ENCODE results near the gene PRR22. TPM values are rescaled to one million over a fixed set of nuclear protein-coding genes. Genes with fewer than 3 reads are reported as not detected.

The PRR22 gene
- total RNA-seq, 2 experiments from 2014 or later: 6.1 to 10.5 TPM

DNA sequence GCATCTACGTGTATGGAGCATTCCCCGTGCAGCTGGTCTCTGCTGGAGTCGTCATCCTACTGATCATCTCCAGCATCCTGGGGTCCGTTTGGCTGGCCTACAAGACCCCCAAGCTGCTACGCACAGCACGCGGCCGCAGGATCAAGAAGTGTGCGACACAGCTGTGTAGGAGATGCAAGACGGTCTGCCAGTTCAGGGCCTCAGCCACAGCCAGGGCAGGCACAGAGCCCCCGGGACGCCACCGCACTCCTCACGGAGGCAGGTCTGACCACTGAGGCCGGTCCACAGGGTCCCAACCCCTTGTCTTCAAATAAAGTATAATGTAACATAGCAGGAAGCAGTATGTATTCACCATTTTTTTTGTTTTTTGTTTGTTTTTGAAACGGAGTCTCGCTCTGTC, 6.1 kb downstream of the PRR22 start:
- Histone ChIP-seq H3K4me3 (ENCODE audit: low read depth, low read length, poor library complexity, severe bottlenecking) (no peak overlapping the region), H3K9me3 (ENCODE audit: low read length) (no peaks in the 10 kb centered on the region), H2AFZ (ENCODE audit: low read length) (no peak overlapping the region), H3K4me2 (ENCODE audit: low read length) (no peak overlapping the region), H3K4me1 (ENCODE audit: insufficient read depth, low read length, poor library complexity, severe bottlenecking) (no peaks in the 10 kb centered on the region), H4K20me1 (ENCODE audit: insufficient read depth, low read length) (no peaks in the 10 kb centered on the region), H3K9me2 (ENCODE audit: insufficient read depth, low read length) (no peaks in the 10 kb centered on the region), H3K27ac (ENCODE audit: low read depth, low read length, poor library complexity, severe bottlenecking) (no peak overlapping the region), H3K36me3 (ENCODE audit: insufficient read depth, low read length) (peaks cover 16% of the 10 kb centered on the region; the same call in 1 of the 2 replicates), H3K79me2 (ENCODE audit: insufficient read depth, low read depth, low read length) (no peaks in the 10 kb centered on the region)
- TF ChIP-seq, protein P1, sequence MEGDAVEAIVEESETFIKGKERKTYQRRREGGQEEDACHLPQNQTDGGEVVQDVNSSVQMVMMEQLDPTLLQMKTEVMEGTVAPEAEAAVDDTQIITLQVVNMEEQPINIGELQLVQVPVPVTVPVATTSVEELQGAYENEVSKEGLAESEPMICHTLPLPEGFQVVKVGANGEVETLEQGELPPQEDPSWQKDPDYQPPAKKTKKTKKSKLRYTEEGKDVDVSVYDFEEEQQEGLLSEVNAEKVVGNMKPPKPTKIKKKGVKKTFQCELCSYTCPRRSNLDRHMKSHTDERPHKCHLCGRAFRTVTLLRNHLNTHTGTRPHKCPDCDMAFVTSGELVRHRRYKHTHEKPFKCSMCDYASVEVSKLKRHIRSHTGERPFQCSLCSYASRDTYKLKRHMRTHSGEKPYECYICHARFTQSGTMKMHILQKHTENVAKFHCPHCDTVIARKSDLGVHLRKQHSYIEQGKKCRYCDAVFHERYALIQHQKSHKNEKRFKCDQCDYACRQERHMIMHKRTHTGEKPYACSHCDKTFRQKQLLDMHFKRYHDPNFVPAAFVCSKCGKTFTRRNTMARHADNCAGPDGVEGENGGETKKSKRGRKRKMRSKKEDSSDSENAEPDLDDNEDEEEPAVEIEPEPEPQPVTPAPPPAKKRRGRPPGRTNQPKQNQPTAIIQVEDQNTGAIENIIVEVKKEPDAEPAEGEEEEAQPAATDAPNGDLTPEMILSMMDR (conservative IDR thresholded peaks at IDR 0.05; ENCODE audit: low read length): no peak
- no peak for TF ChIP-seq EZH2phosphoT487 (IDR thresholded peaks at IDR 0.05; ENCODE audit: borderline replicate concordance, low read depth, low read length)
- no TSS peak for BruUV-seq (replicated peaks)
- ChIA-PET CTCF (ENCODE audit: unreplicated experiment) (no interaction called here), POLR2A (no interaction called here)
- no peak for DNase-seq (ENCODE audit: low spot score)
- intact Hi-C loops (cut with micrococcal nuclease; ENCODE audit: unreplicated experiment): no loop called here

DNA sequence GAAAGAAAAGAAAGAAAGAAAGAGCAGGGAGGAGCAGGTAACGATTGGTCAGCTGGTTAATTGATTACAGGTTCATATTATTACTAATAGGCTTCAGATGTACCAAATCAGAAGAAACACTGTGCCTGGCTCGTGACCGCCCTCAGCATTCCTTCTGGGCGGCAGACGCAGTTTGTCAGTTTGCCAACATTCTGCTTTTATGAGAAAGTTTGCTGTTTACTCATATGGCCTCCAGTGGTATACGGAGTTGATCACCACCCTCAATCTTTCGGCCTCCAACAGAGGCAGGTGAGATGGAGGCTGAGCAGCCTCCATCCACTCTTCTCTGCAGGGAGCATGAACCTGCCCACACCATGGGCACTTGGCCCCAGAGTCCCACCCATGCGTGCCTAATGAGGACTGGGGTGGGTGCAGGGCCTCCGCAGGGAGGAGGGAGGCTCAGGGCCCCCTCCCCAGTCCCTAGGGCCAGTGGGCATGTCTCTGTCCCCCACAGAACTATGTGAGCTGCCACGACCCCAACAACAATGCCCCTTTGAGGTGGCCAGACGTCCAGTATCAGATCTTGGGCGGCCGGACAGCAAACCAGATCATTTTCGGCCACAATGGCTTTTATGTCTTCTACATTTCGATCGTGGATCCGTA, 8.8 kb downstream of the PRR22 start:
- CTCF ChIA-PET (ENCODE audit: unreplicated experiment): no interaction called here
- POLR2A ChIA-PET: interaction anchor here (0.7 kb wide), 1 partner anchor 650 kb away, joined by 3 read pairs; no protein-coding TSS in a partner anchor

DNA sequence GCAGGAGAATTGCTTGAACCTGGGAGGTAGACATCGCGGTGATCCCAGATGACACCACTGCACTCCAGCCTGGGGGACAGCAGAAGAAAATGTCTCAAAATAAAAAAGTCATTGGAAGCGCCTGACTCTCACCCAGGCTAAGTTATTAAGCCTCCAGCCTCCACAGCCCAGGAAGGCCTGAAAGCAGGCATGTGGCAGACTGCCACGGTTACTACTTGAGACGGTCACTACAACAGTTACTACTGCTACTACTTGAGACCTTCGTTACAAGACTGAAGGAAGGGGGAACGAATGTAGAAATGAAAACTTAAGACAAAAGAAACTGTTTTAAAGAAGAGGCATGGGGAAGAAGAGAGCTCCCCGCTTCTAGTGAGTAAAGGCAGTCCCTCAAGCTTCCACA, 9.6 kb downstream of the PRR22 start:
- no peaks in the 10 kb centered on the region for H3K9me2 ChIP-seq (ENCODE audit: insufficient read depth, low read length)
- H3K9me3 ChIP-seq (ENCODE audit: low read length): no peaks in the 10 kb centered on the region
- no peaks in the 10 kb centered on the region for H3K4me1 ChIP-seq (ENCODE audit: insufficient read depth, low read length, poor library complexity, severe bottlenecking)
- intact Hi-C loops (cut with micrococcal nuclease; ENCODE audit: unreplicated experiment): no loop called here
- H3K4me2 ChIP-seq (ENCODE audit: low read length): no peak overlapping the region
- no peak for TF ChIP-seq EZH2phosphoT487 (IDR thresholded peaks at IDR 0.05; ENCODE audit: borderline replicate concordance, low read depth, low read length)
- TF ChIP-seq, protein P1 (conservative IDR thresholded peaks at IDR 0.05; ENCODE audit: low read length): no peak
- H3K36me3 ChIP-seq (ENCODE audit: insufficient read depth, low read length): no peaks in the 10 kb centered on the region
- no peak overlapping the region for H3K27ac ChIP-seq (ENCODE audit: low read depth, low read length, poor library complexity, severe bottlenecking)
- POLR2A ChIA-PET: interaction anchor here (0.6 to 0.7 kb wide), 2 partner anchors 651 to 1800 kb away, joined by 3 to 4 read pairs; no protein-coding TSS in a partner anchor
- DNase-seq (ENCODE audit: low spot score): no peak
- BruUV-seq (replicated peaks): no TSS peak
- H2AFZ ChIP-seq (ENCODE audit: low read length): no peak overlapping the region
- H3K4me3 ChIP-seq (ENCODE audit: low read depth, low read length, poor library complexity, severe bottlenecking): no peak overlapping the region
- no peaks in the 10 kb centered on the region for H3K79me2 ChIP-seq (ENCODE audit: insufficient read depth, low read depth, low read length)
- no peaks in the 10 kb centered on the region for H4K20me1 ChIP-seq (ENCODE audit: insufficient read depth, low read length)
- CTCF ChIA-PET (ENCODE audit: unreplicated experiment): no interaction called here

More for the DNA sequence above, 8.8 kb downstream of the PRR22 start:
- Histone ChIP-seq H3K79me2 (ENCODE audit: insufficient read depth, low read depth, low read length) (no peaks in the 10 kb centered on the region), H2AFZ (ENCODE audit: low read length) (no peak overlapping the region), H4K20me1 (ENCODE audit: insufficient read depth, low read length) (no peaks in the 10 kb centered on the region), H3K9me2 (ENCODE audit: insufficient read depth, low read length) (no peaks in the 10 kb centered on the region), H3K9me3 (ENCODE audit: low read length) (no peaks in the 10 kb centered on the region), H3K4me1 (ENCODE audit: insufficient read depth, low read length, poor library complexity, severe bottlenecking) (no peaks in the 10 kb centered on the region), H3K4me3 (ENCODE audit: low read depth, low read length, poor library complexity, severe bottlenecking) (no peak overlapping the region), H3K4me2 (ENCODE audit: low read length) (no peak overlapping the region), H3K36me3 (ENCODE audit: insufficient read depth, low read length) (no peaks in the 10 kb centered on the region), H3K27ac (ENCODE audit: low read depth, low read length, poor library complexity, severe bottlenecking) (no peak overlapping the region)
- TF ChIP-seq EZH2phosphoT487 (IDR thresholded peaks at IDR 0.05; ENCODE audit: borderline replicate concordance, low read depth, low read length): no peak
- TF ChIP-seq, protein P1 (conservative IDR thresholded peaks at IDR 0.05; ENCODE audit: low read length): no peak
- DNase-seq (ENCODE audit: low spot score): no peak
- intact Hi-C loops (cut with micrococcal nuclease; ENCODE audit: unreplicated experiment): no loop called here
- BruUV-seq (replicated peaks): no TSS peak
